Epithelial cell of esophagus (primary cell): ENCODE results near the gene FARP2.

Experiments used
- DNase-seq: peaks from one replicate; pipeline ENCODE4 v3.0.0; 2010; ENCODE audit warnings: low read depth
- H3K4me3 ChIP-seq: 2 replicates; pipeline ENCODE4 v1.5.1; 2011; ENCODE audit warnings: mild to moderate bottlenecking, low read length, control low read depth
- TF ChIP-seq, protein P1 (sequence below): IDR thresholded peaks from 2 replicates; pipeline ENCODE4 v1.5.1; 2011; ENCODE audit warnings: low read depth, mild to moderate bottlenecking, low read length, control low read depth, inconsistent platforms; ENCODE audit not compliant: insufficient read depth; ENCODE audit errors: missing control alignments

FARP2 gene, protein sequence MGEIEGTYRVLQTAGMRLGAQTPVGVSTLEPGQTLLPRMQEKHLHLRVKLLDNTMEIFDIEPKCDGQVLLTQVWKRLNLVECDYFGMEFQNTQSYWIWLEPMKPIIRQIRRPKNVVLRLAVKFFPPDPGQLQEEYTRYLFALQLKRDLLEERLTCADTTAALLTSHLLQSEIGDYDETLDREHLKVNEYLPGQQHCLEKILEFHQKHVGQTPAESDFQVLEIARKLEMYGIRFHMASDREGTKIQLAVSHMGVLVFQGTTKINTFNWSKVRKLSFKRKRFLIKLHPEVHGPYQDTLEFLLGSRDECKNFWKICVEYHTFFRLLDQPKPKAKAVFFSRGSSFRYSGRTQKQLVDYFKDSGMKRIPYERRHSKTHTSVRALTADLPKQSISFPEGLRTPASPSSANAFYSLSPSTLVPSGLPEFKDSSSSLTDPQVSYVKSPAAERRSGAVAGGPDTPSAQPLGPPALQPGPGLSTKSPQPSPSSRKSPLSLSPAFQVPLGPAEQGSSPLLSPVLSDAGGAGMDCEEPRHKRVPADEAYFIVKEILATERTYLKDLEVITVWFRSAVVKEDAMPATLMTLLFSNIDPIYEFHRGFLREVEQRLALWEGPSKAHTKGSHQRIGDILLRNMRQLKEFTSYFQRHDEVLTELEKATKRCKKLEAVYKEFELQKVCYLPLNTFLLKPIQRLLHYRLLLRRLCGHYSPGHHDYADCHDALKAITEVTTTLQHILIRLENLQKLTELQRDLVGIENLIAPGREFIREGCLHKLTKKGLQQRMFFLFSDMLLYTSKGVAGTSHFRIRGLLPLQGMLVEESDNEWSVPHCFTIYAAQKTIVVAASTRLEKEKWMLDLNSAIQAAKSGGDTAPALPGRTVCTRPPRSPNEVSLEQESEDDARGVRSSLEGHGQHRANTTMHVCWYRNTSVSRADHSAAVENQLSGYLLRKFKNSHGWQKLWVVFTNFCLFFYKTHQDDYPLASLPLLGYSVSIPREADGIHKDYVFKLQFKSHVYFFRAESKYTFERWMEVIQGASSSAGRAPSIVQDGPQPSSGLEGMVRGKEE

DNA sequence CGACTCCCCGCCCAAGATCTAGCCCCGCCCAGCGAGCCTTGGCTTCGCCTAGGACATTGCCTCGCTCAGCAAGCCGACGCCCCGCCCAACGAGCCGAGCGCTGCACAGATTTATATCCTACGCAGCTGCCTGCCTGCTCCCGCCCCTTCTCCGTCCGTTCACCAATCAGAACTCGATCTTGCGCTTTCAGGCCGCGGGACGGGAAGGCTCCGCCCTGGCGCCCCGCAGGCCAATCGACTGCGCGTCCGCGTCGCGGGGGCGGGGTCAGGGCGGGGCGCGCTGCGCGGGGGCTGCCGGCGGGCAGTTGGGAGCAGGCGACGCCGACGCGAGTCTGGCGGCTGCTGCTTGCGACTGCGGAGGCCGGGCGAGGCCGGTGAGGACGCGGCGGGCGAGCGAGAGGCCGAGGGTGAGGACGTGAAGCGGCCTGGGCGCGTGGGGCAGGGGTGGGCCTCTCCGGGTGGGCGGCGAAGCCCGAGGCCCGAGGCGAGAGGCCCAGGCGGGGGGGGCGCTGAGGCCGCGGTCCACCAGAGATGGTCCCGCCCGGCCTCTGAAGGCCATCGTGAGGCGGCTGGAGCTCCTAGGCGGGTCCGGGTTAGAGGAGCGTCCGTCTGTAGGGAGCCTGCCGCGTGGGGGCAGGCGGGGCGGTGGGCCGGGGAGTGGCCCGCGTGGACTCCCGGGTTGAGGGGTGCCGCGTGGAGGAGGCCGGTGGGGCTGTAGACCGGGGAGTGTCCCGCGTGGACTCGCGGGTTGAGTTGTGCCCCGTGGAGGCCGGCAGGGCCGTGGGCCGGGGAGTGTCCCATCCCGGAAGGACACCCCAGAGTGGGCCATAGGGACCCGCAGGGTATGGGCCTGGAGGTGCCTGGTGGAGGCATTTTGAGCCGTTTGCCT lies at the start of gene FARP2:
Gene FARP2 (plus strand): TSS at position 303 of the 888 bp plus-strand sequence. CDS start 16,823 bp downstream, outside the sequence.
- TF ChIP-seq, protein P1, sequence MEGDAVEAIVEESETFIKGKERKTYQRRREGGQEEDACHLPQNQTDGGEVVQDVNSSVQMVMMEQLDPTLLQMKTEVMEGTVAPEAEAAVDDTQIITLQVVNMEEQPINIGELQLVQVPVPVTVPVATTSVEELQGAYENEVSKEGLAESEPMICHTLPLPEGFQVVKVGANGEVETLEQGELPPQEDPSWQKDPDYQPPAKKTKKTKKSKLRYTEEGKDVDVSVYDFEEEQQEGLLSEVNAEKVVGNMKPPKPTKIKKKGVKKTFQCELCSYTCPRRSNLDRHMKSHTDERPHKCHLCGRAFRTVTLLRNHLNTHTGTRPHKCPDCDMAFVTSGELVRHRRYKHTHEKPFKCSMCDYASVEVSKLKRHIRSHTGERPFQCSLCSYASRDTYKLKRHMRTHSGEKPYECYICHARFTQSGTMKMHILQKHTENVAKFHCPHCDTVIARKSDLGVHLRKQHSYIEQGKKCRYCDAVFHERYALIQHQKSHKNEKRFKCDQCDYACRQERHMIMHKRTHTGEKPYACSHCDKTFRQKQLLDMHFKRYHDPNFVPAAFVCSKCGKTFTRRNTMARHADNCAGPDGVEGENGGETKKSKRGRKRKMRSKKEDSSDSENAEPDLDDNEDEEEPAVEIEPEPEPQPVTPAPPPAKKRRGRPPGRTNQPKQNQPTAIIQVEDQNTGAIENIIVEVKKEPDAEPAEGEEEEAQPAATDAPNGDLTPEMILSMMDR = no peak
- peak; percentile 99 for DNase-seq
- peak within 1 kb of the TSS; percentile 77 for H3K4me3 ChIP-seq

DNA sequence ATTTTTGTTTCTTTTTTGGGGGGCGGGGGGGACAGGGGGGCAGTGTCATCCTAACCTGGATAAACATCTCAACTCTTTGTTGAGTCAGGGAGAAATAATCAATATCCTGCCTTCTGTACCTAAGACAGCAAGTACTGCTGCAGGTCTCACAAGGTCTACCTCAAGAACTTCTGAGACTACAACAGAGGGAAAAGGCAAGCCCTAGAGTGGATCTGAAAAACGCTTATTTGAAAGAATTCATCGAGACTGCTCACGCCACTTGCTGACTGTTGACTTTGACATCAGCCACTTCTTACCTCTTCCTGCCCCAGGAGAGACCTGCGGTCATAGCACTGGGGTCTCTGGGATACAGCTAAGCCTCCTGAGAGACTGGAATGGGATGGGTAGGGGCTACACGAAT lies 49.0 kb upstream of the FARP2 start:
- TF ChIP-seq, protein P1 = no peak
- H3K4me3 ChIP-seq = no peak overlapping the region
- no peak for DNase-seq

DNA sequence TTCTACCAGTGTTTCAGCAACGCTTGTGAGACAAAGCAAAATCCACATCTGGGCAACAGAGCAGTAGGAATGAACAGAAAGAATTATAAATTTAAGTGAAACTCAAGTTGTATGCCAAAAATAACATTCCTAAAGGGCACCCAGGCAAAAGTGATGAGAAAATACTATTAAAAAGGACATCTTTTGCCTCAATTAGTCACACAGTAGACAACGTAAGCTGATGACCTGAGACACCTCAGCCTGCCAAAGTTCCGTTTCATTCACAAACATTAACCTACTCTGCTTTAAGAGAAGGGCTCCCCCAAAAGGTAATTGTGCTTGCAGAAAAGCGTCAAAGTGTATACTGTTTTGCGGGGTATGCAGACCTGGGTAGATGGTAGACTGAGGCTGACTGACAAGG lies 47.8 kb upstream of the FARP2 start:
- no peak for DNase-seq
- TF ChIP-seq, protein P1 = no peak
- no peak overlapping the region for H3K4me3 ChIP-seq

DNA sequence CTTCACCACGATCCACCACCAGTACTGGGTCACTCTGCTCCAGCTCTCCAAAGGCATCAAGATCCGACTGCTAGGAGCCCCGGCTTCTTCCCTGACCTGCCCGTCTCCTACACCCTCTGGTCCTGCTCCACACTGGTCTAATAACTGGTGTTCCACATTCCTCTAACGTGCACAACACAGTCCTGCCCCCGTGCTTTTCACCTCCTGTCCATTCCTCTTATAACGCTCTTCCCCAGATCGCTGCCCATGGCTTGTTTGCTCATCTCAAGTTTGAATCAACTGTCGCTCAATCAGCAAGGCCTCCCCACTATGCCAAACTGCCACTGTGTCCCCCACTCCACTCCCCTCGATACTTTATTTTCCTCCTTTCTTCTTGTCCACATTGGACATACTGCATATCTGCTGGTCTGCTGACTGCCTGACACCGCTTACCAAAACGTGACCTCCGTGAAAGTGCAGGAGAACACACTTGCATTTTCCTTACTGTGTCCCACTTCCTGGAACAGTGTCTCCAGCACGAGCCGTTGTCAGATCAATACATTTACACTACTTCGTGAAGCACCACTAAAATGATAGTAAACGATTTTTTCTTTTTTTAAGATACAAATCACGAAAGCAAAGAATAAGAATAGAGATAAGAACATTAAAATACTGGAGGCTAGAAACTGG lies 47.1 kb upstream of the FARP2 start:
- no peak for DNase-seq
- TF ChIP-seq, protein P1 = no peak
- H3K4me3 ChIP-seq = no peak overlapping the region

DNA sequence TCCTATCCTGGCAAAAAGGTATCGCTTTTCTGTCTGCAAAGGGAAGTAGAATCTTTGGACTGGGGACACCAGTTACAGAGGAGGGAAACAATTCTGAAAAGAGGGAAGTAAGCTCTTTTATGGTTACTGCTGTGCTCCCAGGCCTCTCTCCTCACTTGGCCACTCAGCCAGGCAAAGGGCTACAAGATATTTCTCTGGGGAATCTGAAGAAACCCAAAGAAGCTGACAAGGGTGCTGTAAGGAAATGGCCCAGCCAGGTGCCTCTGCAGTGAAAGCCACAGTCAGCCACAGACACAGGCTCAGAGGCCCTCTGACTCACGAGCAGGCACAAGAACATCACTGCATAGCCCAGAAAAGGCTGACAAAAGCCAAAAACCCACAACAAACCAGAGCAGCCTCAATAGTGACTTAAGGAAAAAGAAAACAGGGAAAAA lies 46.4 kb upstream of the FARP2 start:
- TF ChIP-seq, protein P1 = no peak
- peak; percentile 66 for DNase-seq
- no peak overlapping the region for H3K4me3 ChIP-seq
